Effector memory CD4-positive, alpha-beta T cell (primary cell): ENCODE measurements around the gene FOXO3.
"Not testable (repeated sequence)": the region's sequence is repeated elsewhere in the genome, so short reads cannot be mapped to it uniquely, and the experiment has no call there.

Source experiments
- DNase-seq, 3 donors: peaks; one replicate each; pipeline ENCODE4 v3.0.0-alpha.2; 2020
- H3K27ac ChIP-seq: 2 replicates; pipeline ENCODE4 v1.7.0; 2013; ENCODE audit warnings: mild to moderate bottlenecking, low read length, moderate library complexity; ENCODE audit not compliant: insufficient read depth, poor library complexity, severe bottlenecking
- H3K27me3 ChIP-seq: replicated peaks from 2 replicates; pipeline ENCODE4 v1.7.0; 2013; ENCODE audit warnings: mild to moderate bottlenecking, low read length; ENCODE audit not compliant: insufficient read depth, control insufficient read depth, poor library complexity, severe bottlenecking
- H3K36me3 ChIP-seq: 2 replicates; pipeline ENCODE4 v1.7.0; 2013; ENCODE audit warnings: mild to moderate bottlenecking, low read length, moderate library complexity; ENCODE audit not compliant: control insufficient read depth, insufficient read depth
- H3K4me1 ChIP-seq: 2 replicates; pipeline ENCODE4 v1.7.0; 2013; ENCODE audit warnings: low read length, mild to moderate bottlenecking; ENCODE audit not compliant: control insufficient read depth, insufficient read depth, poor library complexity, severe bottlenecking
- H3K4me3 ChIP-seq: 2 replicates; pipeline ENCODE4 v1.7.0; 2013; ENCODE audit warnings: low read length, low read depth, mild to moderate bottlenecking; ENCODE audit not compliant: insufficient read depth, poor library complexity, severe bottlenecking
- H3K9me3 ChIP-seq: 2 replicates; pipeline ENCODE4 v1.7.0; 2013; ENCODE audit warnings: mild to moderate bottlenecking, low read length, moderate library complexity; ENCODE audit not compliant: control insufficient read depth

FOXO3 gene

GRCh38 chr6:108535920-108536535 is 24.7 kb upstream of the FOXO3 start:
- H3K9me3 ChIP-seq, H3K27ac ChIP-seq, H3K36me3 ChIP-seq: not testable (repeated sequence)

GRCh38 chr6:108541843-108542759 is 18.6 kb upstream of the FOXO3 start:
- peak; percentile 41 to 66 (median 45) for DNase-seq
- Histone ChIP-seq H3K4me1 (peaks cover 5% of the 10 kb centered on the region), H3K9me3 (no peaks in the 10 kb centered on the region), H3K27me3 (peaks cover 4% of the 10 kb centered on the region), H3K4me3 (no peak overlapping the region), H3K36me3 (no peaks in the 10 kb centered on the region), H3K27ac (no peak overlapping the region)

More at GRCh38 chr6:108535920-108536535, 24.7 kb upstream of the FOXO3 start:
- H3K4me3 ChIP-seq, H3K4me1 ChIP-seq, H3K27me3 ChIP-seq, DNase-seq: not testable (repeated sequence)

DNA sequence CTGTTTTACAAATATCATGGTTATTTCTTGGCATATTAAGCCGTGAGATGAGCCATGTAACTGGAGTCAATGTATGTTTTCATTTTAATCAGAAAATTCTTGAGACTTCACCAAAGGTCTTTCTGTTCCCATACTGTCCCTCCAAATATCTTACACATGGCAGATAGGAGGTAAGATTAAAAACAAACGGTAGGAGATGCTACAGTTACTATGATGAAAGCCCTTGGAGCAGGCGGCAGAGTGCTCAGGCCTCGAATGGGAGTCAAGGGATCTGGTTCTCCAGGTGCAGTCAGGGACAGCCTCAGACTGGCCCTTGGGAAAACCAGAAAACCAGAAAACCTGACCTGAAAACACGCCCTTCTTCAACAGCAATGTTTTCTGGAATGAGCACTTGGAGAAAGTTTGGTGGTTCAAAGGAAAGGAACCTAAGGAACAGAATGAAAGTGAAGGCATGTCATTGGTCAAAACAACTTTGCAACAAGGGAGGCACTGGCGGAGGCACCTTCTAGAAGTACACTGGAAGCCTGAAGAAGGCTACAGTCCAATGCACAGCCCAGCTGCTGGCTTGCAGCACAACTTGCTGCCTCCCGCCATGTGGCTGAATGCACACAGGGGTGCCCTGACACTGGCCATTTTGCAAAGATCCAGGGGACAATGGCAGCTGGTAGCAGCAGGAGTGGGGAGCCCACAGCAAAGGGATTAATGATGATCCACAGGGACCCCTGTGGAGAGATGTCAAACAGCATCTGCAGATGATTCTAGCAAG is 17.4 kb upstream of the FOXO3 start:
- no peak overlapping the region for H3K27ac ChIP-seq
- peaks cover 4% of the 10 kb centered on the region for H3K27me3 ChIP-seq
- H3K4me3 ChIP-seq = no peak overlapping the region
- no peaks in the 10 kb centered on the region for H3K36me3 ChIP-seq
- DNase-seq = no peak
- peaks cover 5% of the 10 kb centered on the region for H3K4me1 ChIP-seq
- H3K9me3 ChIP-seq = no peaks in the 10 kb centered on the region

GRCh38 chr6:108544606-108545005 is 16.1 kb upstream of the FOXO3 start:
- Histone ChIP-seq H3K4me1 (peaks cover 5% of the 10 kb centered on the region), H3K36me3 (no peaks in the 10 kb centered on the region), H3K27ac (no peak overlapping the region), H3K27me3 (peaks cover 4% of the 10 kb centered on the region), H3K4me3 (no peak overlapping the region), H3K9me3 (no peaks in the 10 kb centered on the region)
- no peak for DNase-seq

GRCh38 chr6:108546079-108547049 is 14.4 kb upstream of the FOXO3 start:
- Histone ChIP-seq H3K4me3 (no peak overlapping the region), H3K27me3 (no peaks in the 10 kb centered on the region), H3K4me1 (peaks cover 5% of the 10 kb centered on the region), H3K9me3 (no peaks in the 10 kb centered on the region), H3K36me3 (no peaks in the 10 kb centered on the region), H3K27ac (no peak overlapping the region)
- DNase-seq = no peak

DNA sequence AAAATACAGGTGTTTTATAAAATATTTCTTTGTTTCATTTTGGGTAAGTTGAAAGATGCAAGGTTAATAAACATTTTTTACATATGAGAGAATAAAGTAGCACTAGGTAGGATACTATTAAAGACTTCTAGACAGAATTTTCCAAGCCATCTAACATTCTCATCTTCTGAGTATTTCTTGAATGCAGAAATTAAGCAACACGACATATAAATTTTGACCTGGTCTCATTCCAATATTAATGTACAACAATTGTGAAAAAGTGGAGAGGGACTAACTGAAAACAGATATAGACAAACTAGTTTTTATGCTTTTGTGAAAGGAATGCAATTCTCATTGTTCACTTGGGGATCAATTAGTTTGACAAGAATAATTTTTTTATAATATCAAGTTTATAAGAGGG is 11.5 kb upstream of the FOXO3 start:
- Histone ChIP-seq H3K36me3 (no peaks in the 10 kb centered on the region), H3K4me1 (no peaks in the 10 kb centered on the region), H3K9me3 (no peaks in the 10 kb centered on the region), H3K4me3 (no peak overlapping the region), H3K27ac (no peak overlapping the region), H3K27me3 (no peaks in the 10 kb centered on the region)
- no peak for DNase-seq

- no peak overlapping the region for H3K4me3 ChIP-seq
- H3K27ac ChIP-seq = no peak overlapping the region
- no peak for DNase-seq
- no peaks in the 10 kb centered on the region for H3K36me3 ChIP-seq
- H3K9me3 ChIP-seq = no peaks in the 10 kb centered on the region
- H3K4me1 ChIP-seq = no peaks in the 10 kb centered on the region
- no peaks in the 10 kb centered on the region for H3K27me3 ChIP-seq
Observed at GRCh38 chr6:108549741-108550140, 11.0 kb upstream of the FOXO3 start.

DNA sequence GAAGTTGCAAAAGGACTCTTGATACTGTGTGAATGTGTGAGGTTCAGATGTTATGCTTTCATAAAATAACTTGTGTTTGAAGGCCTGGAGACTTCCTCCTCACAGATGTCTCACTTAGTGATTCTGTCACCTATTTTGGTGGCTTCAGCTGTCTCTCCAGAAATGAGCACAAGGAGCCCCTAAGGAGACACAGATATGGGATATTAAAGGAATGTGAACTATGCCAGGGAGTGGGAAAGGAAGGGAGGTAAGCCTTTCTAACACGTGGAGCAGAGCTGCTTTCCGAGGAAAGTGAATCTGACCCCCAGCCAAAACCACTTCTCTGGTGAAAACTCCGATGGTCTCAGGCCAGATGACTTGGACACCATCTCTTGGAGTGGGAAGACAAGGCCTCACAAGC is 10.5 kb upstream of the FOXO3 start:
- Histone ChIP-seq H3K27me3 (no peaks in the 10 kb centered on the region), H3K9me3 (no peaks in the 10 kb centered on the region), H3K4me1 (no peaks in the 10 kb centered on the region), H3K4me3 (no peak overlapping the region), H3K36me3 (no peaks in the 10 kb centered on the region), H3K27ac (no peak overlapping the region)
- no peak for DNase-seq

DNA sequence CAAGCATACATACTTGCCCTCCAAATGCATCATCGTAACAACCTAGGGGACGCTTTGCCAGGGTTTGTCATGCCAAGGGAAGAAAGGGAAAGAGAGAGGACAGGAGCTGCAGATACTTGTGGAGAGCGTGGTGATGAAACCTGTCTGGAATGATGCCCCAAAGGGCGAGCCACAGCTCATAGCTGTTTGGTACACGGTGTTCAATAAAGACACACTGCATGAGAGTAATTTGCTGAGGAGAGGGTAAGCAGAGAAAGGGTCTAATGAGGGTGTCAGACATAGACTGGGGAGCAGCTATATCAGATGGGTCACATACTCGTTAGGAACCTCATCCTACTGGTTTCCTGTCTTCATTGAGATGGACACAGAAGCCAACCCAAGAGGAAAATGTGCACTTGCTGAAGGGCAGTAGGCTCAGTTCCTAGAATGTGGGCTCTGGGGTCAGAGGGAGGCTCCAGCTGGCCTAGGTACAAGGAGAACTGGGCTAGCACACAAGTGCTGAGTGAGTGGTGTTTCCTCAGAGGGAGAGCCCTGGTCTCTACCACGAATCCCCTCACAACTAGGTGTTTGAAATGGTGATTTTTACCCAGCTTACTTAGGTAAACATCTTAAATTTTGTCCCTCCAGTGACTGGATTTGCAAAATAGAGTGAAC is 5.2 kb upstream of the FOXO3 start:
- Histone ChIP-seq H3K36me3 (no peaks in the 10 kb centered on the region), H3K9me3 (no peaks in the 10 kb centered on the region), H3K27ac (no peak overlapping the region), H3K27me3 (no peaks in the 10 kb centered on the region), H3K4me3 (no peak overlapping the region), H3K4me1 (peaks cover 6% of the 10 kb centered on the region)
- no peak for DNase-seq
